NCI-H226 (cell line): ENCODE results near the gene ZNF394.
A peak's percentile ranks its signal among the peaks of the same experiment; 100 is the strongest.

Experiments used
- DNase-seq: peaks from one replicate; pipeline ENCODE4 v3.0.0-alpha.2; 2015

Gene ZNF394

DNA sequence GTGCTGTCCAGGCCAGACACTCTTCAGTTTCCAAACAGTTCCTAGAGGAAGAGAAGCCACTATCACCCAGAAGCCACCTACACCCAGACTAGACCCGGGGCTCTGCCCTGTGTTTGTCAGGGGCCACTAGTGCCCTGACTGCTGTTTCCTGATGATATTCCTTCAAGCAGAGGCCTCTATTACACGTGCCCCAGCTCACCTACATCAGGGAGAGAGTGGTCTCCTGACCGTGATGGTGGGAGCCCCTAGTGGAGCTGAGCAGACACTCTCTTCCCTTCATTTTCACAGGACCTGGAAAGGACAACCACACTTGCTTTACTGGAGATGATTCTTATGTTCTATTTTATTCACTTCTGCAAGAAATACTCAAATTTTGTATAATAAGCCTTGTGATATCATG is 9.2 kb downstream of the ZNF394 start:
- DNase-seq = no peak

DNA sequence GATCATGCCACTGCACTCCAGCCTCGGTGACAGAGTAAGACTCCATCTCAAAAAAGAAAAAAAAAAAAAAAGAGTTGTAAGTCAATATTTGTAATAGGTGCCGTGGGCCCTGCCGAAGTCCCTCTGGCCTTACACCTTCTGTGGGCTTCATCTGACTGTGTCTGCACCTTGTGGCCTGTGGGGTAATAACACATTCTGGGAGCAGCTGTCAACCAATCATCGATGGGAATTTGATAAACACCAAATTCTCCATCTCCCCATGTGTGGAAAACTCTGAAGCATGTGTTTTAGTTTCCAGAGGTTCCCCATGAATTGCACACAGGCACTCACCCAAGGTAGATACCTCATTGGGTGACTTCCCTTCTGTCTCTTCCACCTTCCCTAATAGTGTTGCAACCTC is 10.8 kb downstream of the ZNF394 start:
- no peak for DNase-seq

DNA sequence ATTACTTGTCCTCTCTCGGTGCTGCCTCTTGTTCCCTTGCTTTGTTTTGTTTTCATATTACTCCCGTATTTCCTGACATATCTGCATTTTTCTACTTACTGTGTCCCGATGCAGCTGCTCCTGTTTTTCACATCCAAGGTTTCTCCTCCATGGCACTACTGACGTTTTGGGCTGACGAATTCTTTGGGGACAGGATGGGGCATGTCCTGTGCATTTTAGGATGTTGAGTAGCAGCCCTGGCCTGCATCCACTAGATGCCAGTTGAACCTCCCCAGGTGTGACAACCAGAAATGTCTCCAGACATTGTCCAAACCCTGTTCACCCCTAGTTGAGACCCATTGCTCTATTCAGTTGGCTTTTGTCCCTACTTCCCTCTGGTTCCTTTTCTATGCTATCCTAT is 15.0 kb downstream of the ZNF394 start:
- DNase-seq = no peak

DNA sequence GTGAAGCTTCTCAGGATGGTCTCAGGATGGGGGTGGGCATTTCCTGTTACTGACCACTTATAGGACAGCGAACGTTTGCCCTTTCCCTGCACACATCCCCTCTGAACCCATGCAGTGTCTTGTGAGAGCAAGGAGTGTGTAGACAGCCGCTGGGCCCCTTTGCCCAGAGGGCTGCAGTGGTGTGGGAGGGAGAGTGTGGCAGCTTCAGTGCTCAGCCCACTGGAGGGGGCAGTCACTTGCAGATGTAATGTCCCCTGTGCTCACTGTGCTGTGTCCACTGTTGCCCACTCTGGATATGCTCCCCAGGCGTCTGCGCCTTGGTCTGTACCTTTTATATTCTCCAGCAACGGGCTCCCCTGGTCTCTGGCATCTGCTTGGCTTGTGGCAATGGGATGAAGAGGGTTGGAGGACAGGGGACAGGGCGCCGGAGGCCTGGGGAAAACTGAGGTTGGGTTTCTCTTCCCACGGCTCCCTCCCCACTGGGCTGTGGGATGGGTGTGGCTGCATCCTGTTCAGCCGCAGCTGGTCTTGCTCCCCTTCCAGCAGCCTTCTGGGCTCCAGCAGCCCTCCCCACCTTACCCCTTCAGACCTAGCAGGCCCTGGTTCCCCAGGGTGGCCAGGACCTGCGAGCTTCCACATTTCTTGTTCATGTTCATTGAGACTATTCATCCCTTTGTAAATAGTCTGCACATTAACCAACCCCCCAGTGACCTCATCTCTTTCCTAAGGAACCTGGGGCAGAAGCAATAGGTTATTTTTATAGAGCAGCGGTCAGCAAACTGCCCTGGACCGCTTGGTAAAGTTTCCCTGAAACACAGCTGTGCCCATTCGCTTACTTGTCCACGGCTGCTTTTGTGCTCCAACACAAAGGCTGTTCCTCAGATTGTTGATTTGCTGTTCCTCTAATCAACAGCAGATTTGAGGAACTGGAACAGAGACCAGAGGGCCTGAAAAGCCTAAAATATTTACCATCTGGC is 21.3 kb downstream of the ZNF394 start:
- no peak for DNase-seq

DNA sequence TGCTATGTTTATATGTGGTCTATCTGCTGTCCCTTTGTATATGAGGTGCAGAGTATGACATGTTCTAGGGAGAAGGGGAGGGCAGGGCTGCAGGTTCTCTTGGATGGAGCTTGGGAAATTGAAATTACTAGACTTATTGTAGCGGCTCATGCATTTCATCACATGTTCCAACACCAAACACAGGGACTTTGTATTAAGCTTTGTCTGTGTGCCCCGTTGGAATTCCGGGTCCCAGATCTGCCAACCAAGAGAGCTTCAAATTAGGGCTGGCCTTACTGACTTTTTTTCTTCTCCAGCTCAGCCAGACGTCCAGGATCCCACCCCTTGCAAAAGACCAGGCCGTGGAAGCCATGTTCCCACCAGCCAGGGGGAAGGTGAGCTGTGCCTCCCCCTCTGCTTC is 24.0 kb downstream of the ZNF394 start:
- no peak for DNase-seq

DNA sequence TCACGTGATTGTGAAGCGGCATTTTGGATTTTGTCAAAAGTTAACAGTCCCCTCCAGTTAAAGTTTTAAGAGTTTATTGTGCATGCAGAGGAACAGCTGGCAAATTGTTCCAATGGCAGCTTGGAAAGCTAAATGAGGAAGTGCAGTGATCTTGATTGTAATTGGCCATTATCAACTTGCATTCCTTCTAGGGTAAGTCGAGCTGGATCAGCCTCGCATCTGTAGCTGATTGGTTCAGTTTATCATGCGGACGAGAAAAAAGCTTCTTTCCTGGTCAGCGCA is 26.8 kb downstream of the ZNF394 start:
- peak; percentile 42 for DNase-seq

DNA sequence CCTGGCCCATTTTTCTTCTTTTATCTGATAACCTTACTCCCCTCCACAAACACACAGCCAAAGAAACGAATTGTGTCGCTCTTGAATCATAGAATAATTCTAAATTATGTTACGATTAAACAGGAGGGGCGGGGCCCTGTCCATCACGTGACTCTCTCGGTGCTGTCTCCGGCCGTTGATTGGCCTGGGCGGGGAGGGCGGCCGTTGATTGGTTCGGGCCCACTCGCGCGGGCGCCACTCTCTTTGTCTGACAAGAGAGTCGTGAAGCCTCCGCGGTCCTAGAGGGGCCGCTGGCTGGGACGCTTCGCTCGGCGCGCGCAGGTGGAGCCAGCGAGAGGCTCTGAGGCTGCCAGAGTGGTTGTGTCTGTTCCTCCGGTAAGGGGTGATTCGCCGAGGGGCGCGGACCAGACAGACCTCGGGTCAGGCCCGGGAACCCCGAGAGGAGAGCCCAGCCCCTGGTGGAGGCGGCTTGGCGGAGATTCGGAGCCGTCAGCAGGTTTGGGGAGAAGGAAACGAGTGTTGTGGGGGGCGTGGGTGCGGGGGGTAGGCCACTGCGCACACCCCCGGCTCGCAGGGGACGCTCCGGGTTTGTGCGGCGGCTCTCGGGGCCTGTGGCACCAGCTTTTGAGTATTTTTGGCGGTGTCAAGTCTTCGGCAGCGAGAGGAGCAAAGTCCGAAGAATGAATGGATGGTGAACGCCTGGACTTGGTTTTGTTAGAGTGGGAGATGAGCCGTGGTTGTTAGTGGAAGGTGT is 27.3 kb downstream of the ZNF394 start, which contains the start of gene ZNF789:
TSS of gene ZNF789 (plus strand) at position 330 of the 754 bp plus-strand sequence. CDS start 3,567 bp downstream, outside the sequence.
- peak; percentile 96 for DNase-seq

DNA sequence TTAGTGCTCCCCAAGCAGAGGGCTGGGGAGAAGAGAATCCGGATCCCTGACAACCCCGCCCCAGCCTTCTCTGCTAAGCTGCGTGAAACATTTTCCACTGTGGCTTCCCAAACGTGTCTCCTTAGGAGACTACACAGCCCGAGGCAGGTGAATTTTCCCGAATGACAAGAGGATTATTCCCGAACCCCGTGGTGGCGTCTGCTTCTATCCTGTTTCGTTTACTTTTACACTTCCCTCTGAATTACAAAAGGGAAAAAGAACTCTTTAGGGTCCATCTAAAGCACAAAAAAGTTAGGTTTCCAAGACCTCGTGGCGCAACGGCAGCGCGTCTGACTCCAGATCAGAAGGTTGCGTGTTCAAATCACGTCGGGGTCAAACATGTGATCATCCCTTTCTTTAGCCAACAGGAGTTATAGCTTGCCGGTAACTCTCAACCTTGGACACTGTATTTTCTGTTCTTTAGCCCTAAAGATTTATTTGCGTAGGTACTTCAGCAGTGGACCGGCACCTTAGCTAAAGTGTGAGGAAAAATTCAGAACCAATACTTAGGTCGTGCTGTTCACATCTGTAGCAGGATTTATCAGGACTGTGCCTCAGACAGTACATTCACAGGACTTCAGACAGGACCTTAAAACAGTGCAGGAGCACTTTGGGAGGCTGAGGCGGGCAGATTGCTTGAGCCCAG is 30.6 kb downstream of the ZNF394 start:
- DNase-seq = no peak

DNA sequence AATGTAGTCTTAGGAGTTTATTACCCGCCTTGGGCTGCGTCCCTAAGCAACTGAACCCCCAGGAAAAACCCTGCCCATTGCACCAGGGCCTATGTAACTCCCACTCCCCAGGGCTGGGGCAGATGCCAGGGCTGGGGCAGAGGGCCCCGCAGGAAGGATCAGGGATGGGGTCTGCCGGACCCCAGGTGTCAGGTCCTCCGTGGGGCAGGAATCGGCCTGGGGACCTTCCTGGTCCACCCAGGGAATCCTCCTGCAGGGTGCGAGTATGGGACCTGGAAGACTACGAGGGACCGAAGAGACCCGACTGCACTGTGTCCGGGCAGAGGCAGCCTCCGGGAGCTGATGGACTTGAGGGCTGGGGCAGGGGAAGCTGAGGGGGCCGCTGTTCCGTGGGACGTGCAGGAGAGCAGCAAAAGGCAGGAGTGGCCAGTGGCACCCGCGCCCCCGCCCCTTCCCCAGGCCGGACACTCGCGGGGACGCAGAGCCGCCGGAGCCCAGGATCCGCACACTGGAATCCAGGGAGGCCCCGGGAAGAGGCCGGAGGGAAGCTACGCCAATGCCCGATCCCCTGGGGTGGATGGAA is 31.7 kb downstream of the ZNF394 start:
- no peak for DNase-seq

DNA sequence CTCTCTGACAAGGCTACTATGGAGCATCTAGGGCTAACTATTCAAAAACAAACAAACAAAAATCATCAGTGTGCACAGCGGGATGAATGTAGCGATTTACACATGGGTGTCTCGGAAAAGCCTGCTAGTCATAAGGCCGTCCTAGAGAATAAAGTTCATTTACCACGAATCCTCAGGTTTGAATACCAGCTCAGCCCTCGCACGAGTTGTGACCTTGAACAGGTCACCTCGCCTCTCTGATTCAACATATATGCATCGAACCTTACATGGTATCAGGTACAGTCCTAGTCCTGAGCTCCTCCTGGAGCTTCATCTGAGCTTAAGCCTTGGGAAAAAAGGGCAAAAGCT is 34.7 kb downstream of the ZNF394 start:
- no peak for DNase-seq

DNA sequence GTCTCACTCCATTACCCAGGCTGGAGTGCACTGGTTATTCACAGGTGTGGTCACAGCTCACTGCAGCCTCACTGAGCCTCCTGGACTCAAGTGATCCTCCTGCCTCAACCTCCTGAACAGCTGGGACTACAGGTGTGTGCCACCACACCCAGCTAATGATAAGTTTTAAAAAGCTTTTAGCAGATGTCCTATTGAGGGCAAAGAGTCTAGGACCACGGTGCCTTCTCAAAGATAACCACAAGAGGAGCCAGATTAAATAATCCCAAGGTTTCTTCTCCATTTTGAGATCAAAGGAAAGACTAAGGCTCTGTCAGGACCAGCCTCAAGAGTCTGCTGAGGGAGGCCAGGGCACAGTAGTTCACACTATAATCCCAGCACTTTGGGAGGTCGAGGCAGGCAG is 38.9 kb downstream of the ZNF394 start:
- DNase-seq = no peak

DNA sequence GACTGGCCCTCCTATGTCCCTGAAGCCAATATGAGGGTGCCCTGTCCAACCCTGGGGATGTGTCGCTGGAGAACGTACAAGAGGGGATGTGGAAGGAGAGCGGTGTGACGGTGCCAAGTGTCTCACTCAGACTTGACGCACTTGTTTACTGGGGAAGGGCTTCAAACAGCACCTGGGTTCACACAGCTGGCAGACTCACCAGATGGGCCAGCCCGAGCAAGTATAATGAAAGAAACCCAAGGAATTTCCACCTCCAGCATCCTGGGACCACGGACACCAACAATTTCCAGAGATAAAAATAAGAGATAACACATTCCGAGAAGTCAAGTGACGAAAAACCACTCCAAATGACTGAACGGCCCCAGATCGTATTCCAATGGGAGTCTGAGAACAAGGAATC is 39.4 kb downstream of the ZNF394 start:
- no peak for DNase-seq

DNA sequence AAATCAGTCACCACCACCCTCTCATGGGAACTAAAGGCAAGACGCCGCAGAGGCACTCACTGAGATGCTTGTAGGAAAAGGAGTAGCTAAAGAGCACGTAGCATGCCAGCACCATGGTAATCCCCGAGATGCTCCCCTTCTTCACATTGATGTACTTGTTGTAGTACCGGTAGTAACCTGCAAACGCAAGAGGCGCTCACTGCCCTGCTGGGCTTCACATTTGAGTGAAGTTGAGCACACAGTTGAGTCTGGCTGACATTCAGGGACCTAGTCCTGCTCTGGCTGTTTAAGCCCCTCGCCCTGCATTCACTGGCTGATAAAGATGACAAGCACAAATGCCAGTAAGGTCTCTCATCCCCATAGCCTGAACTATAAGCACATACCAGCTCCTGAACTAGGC is 41.0 kb downstream of the ZNF394 start:
- no peak for DNase-seq

DNA sequence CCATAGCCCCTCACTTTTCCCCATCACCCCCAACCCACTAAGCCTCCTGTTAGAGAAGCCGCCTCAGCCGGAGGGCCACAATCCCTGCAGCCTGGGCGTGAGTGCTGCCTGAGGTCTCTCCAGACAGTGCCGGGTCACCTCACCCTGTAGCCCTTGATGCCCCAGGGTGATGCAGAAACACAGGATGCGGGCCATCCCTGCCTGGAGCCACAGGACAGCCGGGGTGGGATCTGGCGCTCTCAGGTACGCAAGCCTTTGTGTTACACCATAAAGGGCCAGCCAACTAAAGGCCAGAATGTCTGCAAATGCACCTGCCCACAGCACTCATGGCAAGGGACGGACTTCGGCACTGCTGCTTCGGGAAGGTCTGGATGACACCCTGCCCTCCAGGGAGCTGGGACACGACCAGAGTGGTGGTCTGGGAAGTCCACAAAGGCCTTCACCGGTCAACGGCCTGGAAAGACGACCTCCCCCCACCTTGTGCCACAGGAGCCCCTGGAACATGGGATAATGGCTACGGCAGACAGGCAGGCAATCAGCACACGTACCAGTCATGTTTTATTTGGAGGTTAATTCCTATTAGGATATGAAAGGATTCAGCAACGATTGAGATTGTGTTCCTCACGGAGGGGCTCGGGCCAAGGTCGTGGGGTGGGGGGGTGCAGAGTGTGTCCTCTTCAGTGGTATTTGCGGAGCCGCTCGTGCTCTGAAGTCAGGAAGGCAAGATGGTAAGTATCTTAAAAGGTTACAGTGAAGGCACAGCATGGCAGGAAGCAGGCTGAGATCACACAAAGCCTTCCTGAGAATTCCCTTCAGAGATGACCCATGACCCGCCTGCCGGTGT is 42.2 kb downstream of the ZNF394 start:
- DNase-seq = no peak

DNA sequence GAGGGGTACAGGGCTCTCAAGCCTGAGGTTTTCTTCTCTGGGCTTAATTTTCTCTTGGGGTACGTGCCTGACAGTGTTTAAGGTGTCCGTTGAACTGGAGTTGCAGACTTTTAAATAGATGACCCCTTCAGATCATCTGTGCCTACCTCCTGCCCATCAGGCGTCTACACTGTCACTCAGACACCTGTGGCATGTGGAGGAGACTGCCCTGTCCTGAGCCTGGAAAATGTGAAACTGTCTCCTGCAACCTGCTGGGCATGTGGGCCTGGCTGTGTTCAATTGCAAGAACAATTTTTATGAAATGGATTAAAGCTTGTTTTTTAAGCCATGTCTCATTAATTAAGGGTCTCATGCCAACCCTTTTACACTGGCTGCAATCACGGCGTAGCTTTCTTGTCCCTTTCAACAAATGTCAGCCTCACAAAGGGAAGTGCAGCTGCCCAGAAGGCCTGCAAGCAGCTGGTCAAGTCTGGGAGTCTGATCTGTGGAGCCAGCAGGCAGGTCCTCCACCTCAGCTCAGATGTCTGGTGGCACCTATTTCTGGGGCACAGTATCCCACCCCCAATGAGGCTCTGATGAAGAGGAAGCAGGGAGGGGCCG is 42.9 kb downstream of the ZNF394 start:
- DNase-seq = no peak

DNA sequence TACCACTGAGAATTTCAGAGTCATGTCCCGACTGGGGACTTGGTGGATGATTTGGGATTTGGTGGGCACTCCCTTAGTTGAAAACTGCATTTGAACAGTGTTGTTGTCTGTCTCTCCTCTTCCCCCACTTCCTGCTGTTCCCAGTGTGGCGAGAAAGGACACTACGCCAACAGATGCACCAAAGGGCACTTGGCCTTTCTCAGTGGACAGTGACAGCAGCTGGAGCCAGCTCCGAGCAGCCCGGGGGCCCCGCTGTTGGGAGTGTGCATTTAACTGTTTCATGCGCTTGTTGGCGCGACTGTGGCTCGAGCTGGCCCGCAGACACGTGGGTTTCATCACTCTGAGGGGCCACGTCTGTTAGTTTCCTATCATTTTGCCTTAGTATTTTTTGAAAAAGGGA is 43.8 kb downstream of the ZNF394 start:
- no peak for DNase-seq

DNA sequence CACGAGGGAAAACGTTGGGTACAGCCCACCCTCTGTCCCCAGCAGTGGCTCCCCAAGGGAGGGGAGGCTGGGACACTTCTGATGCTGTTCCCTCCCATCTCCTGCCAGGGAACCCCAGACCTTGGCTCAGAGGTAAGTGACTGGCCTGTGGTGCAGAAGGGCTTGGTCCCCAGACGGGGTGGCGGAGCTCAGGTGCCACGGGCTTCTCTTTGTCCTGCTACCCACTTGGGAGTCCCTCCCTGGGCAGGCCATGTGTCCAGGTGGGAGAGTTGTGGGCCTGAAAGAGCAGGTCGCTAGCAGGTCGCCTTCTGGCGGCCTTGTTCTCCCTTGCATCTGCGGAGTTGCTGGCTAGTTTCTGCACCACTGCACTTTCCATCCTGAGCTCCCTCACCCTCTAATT is 44.2 kb downstream of the ZNF394 start:
- no peak for DNase-seq

DNA sequence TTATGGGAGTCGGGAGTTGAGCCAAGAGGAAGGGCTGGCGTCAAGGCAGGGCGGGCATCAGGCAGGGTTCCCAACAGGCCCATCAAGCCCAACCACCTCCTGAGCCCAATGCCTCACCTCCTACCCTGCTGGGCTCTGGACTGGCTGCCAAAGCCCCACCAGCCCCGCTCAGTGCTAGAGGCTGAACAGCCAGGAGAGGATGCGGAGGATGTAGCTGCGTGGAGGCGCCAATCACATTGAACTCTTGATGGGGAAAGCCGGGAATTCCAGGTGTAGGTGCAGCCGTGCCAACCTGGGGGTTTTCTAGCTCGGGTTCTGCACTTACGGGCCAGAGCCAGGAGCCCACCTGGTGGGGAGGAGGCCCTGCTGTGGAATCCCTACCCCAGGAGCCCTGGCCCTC is 47.0 kb downstream of the ZNF394 start:
- no peak for DNase-seq

DNA sequence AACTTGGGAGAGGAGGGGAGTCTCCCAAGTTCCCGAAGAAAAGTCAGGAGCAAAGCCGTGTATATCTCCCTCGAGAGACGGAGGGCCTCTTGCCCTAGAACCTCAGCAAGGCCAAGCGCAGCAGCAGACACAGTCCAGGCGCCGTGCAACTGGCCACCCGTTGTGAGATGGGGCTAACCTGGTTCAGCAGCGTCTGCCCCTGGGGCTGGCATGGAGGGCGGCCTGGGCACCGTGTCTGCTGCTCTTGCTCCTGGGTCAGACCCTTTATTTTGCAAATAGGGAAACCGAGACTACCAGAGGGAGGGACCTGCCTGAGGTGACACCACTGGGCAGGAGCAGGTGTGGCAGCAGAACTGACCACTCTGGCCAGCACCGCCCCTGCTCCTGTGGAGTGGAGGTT is 47.5 kb downstream of the ZNF394 start:
- DNase-seq = no peak

DNA sequence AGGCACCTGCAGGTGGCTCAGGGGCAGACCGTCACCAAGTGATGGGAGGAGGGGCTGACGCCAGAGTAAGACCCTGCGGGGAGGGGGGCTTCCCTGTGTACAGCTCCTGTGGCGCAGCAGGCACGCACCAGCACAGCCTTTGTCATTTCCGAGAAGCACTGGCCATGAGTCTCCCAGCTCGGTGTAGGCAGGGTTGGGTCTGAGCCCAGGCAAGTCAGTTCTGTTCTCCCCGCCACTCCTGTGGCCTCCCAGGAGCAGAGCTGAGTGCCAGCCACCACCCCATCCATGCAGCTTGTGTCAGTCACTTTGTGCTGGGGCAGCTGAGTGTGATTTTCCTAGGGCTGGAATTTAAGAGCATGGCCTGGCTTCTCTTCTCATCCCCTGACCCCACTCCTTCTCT is 48.1 kb downstream of the ZNF394 start:
- DNase-seq = no peak

DNA sequence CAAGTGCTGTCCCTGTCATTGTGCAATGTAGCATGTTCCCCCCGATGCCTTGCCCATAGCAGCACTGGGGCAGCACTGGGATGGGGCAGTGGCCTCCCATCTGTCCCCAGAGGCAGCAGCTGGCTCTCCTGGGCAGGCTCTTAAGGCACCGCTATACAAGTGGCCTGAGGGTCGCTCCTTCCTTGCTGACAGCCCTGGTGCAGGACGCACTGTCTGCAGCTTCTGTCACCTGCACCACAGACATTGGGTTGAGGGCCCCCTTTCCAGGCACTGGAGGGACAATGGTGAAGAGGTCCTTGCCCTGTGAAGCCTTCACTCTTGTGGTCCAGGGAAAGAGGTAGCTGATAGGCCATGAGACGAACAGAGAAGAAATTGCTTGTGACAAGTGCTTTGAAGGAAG is 50.8 kb downstream of the ZNF394 start:
- no peak for DNase-seq

DNA sequence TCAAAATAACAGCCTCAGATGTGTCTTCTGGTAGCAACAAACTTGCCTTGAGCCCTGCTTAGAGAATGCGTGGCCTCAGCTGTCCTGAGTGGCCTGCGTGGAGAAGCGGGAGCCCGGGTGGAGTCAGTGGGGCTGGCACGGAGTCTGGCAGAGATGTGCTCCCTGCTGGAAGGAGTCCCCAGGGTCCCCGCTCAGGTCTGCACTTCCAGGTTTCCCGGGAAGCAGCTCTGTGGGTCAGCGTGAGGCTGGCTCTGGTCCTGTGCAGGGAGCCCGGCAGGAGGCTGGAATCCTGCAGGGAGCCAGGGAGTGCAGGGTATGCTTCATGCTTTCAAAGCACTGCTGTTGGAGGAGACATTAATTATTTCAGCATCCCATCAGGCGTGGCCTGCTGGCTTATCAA is 51.2 kb downstream of the ZNF394 start:
- DNase-seq = no peak
